Muscle layer of colon (tissue), 2 donors: ENCODE measurements around the gene DSCAM.
A peak's percentile ranks its signal among the peaks of the same experiment; 100 is the strongest.

ENCODE experiments used
- H3K27ac ChIP-seq: one replicate; pipeline ENCODE4 v1.7.0; 2013; ENCODE audit warnings: low read depth, mild to moderate bottlenecking, low read length, moderate library complexity
- H3K27me3 ChIP-seq, 2 donors: one replicate each; pipeline ENCODE4 v1.7.0; 2013; ENCODE audit warnings: low read length in 2 of 2, mild to moderate bottlenecking in 2 of 2; ENCODE audit not compliant: insufficient read depth in 2 of 2, control insufficient read depth in 1 of 2
- H3K36me3 ChIP-seq: one replicate; pipeline ENCODE4 v1.7.0; 2013; ENCODE audit warnings: mild to moderate bottlenecking, low read length; ENCODE audit not compliant: insufficient read depth
- H3K4me1 ChIP-seq: one replicate; pipeline ENCODE4 v1.7.0; 2013; ENCODE audit warnings: mild to moderate bottlenecking, low read length; ENCODE audit not compliant: insufficient read depth
- H3K4me3 ChIP-seq, 2 donors: one replicate each; pipeline ENCODE4 v1.7.0; 2013; ENCODE audit warnings: low read length in 2 of 2, low read depth in 1 of 2, mild to moderate bottlenecking in 1 of 2, moderate library complexity in 1 of 2
- H3K9ac ChIP-seq: one replicate; pipeline ENCODE4 v1.7.0; 2013; ENCODE audit warnings: low read length
- H3K9me3 ChIP-seq: one replicate; pipeline ENCODE4 v1.7.0; 2013; ENCODE audit warnings: mild to moderate bottlenecking, low read length
- donor health status: abdominal sarcoma.
- donor health status: Adenocarcinoma of cecum.

DSCAM gene

DNA sequence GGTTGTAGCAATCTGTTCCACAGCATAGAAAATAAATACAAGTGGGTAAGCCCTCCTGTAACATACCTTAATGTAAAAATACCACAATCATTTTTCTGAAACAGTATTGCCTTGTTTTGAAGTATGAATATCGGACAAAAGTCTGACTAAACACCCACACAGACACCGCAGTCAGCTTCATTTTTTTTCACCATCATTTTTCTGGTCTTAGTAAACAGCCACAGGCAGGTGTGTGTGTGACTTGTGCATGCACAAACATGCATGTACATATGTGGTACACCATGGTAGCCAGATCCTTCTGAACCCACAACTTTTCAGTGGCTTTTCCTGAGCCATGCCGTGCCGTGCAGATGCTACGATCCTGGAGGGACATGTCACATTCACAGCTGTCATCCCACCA, 718.1 kb downstream of the DSCAM start:
- Histone ChIP-seq H3K27me3 (no peaks in the 10 kb centered on the region), H3K27ac (no peak overlapping the region), H3K4me1 (no peaks in the 10 kb centered on the region), H3K4me3 (no peak overlapping the region), H3K9ac (no peak overlapping the region), H3K36me3 (no peaks in the 10 kb centered on the region), H3K9me3 (peaks cover 6% of the 10 kb centered on the region)

DNA sequence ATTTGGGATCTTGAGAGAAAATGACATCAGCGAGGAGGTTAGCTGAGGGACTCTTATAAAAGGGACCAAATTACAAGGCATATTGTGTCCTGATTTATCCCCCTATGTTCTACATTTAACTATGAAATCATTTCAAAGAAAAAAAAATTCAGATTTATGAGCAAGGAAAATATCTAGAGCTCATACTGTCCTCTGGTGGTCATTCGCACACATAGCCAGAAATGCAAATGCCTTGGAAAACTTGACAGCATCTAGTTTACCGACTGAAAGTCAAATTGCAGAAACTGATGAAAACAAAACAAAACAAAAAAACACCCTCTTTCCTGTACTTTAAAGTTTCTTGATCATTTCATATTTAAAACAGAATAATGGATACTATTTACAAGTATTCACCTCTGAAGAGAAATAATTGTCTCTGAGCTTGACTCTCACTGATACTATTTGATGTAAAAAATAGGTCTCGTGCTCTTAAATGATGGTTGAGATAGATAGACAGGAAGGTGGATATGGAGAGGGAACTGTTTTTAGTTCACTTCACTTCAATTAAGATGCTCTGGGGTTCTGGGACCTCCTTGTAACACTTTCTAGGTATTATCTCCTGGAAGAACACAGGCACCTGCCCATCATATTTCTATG, 725.9 kb downstream of the DSCAM start:
- H3K9me3 ChIP-seq = no peaks in the 10 kb centered on the region
- no peaks in the 10 kb centered on the region for H3K36me3 ChIP-seq
- no peak overlapping the region for H3K27ac ChIP-seq
- peaks cover 8% of the 10 kb centered on the region for H3K4me1 ChIP-seq
- no peak overlapping the region for H3K4me3 ChIP-seq
- H3K9ac ChIP-seq = no peak overlapping the region
- no peaks in the 10 kb centered on the region for H3K27me3 ChIP-seq

DNA sequence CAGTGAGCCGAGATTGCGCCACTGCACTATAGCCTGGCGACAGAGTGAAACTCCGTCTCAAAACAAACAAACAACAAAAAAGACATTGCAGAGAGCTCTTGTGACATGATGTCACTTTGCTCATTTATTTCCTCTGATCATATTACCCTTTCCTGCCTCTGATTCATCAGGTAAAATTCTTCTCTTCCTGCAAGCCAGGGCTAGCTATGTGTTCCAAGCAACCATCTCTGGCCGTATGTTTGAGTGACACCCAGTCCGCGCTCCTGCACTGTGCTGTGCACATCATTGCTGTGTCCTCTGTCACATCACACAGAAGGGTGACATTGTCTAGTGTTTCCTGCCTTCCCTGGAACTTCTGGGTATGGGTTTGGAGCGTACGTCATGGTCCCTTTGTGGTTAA, 728.4 kb downstream of the DSCAM start:
- no peak overlapping the region for H3K4me3 ChIP-seq
- H3K4me1 ChIP-seq = peaks cover 8% of the 10 kb centered on the region
- H3K27me3 ChIP-seq = no peaks in the 10 kb centered on the region
- no peak overlapping the region for H3K9ac ChIP-seq
- no peak overlapping the region for H3K27ac ChIP-seq
- no peaks in the 10 kb centered on the region for H3K36me3 ChIP-seq
- H3K9me3 ChIP-seq = no peaks in the 10 kb centered on the region

DNA sequence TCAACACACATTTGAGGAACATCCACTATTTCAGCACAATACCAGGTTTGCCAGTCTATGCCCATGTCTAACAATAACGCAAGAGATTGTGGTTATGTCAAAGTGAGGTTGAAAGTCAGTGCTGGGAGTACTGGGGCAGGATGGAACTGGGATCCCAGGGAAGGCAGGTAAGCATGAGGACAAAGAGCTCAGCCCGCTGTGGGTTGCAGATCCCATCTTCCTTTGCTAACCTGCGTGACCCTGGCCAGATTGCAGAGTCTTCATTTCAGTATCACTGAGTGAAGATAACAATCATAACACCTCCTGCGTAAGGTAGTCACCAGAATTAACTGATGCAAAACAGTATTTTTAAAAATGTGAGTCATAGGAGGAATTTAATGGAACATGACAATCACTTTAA, 729.7 kb downstream of the DSCAM start:
- no peaks in the 10 kb centered on the region for H3K36me3 ChIP-seq
- H3K27ac ChIP-seq = no peak overlapping the region
- H3K4me1 ChIP-seq = peaks cover 8% of the 10 kb centered on the region
- H3K9me3 ChIP-seq = no peaks in the 10 kb centered on the region
- H3K27me3 ChIP-seq = no peaks in the 10 kb centered on the region
- no peak overlapping the region for H3K9ac ChIP-seq
- H3K4me3 ChIP-seq = no peak overlapping the region

DNA sequence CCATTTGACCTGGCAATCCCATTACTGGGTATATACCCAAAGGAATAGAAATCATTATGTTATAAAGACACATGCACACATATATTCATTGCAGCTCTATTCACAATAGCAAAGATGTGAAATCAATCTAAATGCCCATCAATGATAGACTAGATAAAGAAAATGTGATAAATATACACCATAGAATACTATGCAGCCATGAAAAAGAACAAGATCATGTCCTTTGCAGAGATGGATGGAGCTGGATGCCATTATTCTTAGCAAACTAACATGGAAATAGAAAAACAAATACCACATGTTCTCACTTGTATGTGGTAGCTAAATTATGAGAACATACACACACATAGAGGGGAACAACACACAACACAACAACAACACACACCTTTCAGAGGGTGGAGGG, 731.2 kb downstream of the DSCAM start:
- Histone ChIP-seq H3K9me3 (no peaks in the 10 kb centered on the region), H3K36me3 (no peaks in the 10 kb centered on the region), H3K27me3 (no peaks in the 10 kb centered on the region), H3K27ac (no peak overlapping the region), H3K4me3 (no peak overlapping the region), H3K9ac (no peak overlapping the region), H3K4me1 (peaks cover 6% of the 10 kb centered on the region)

DNA sequence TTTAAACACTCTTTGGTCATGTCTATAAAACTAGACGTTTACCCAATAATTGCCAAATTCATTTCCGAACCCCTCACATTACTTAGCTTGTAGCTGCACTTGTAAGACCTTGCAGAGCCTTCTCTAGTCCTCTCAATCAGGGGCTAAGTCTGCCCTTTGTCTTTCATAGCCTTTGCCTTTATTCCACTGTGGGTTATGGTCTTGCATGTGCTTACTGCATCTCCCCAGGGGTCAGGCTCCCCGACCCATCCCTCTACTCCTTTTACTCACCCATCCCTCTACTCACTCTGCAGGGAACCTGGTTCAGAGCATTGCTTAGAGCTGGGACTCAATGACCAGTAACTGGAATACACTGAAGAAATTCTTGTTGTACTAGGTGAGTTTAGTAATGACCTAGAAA, 744.3 kb downstream of the DSCAM start:
- no peaks in the 10 kb centered on the region for H3K36me3 ChIP-seq
- no peak overlapping the region for H3K9ac ChIP-seq
- no peaks in the 10 kb centered on the region for H3K9me3 ChIP-seq
- H3K4me1 ChIP-seq = no peaks in the 10 kb centered on the region
- no peak overlapping the region for H3K27ac ChIP-seq
- no peak overlapping the region for H3K4me3 ChIP-seq
- no peaks in the 10 kb centered on the region for H3K27me3 ChIP-seq

DNA sequence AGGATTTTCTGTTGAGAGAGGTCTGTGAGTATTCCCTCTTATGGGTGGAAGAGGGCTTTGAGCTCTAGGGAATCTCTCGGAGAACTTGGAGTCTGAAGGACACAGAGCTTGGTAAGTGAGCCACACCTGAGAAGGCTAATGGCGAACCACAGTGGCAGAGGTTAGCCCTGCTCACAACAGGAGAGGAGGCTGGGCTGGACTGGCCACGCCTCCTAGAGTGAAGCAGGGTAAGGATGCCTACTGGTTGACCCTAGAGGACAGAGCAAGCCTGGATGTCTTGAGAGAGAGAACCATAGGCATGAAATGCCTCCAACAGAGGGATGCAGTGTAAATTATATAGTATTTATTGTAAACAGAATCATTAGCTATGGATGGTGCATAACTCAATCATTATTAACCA, 747.1 kb downstream of the DSCAM start:
- Histone ChIP-seq H3K4me3 (no peak overlapping the region), H3K36me3 (no peaks in the 10 kb centered on the region), H3K4me1 (no peaks in the 10 kb centered on the region), H3K27ac (no peak overlapping the region), H3K9ac (no peak overlapping the region), H3K9me3 (no peaks in the 10 kb centered on the region), H3K27me3 (no peaks in the 10 kb centered on the region)

DNA sequence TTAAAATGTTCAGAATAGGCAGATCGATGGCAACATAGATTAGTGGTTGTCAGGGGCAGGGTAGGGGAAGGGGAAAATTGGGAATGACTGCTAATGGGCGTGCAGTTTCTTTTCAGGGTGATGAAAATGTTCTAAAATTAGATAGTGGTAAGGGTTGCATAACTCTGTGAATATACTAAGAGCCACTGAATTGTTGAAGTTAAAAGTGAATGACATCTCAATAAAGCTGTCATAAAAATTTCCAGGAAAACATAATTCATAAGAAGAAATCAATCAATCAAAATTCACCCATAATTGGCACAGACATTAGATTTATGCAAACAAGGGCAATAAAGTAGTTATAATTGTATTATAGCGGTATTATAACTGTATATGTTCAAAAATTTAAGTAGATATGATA, 751.5 kb downstream of the DSCAM start:
- H3K27me3 ChIP-seq = no peaks in the 10 kb centered on the region
- no peaks in the 10 kb centered on the region for H3K36me3 ChIP-seq
- no peak overlapping the region for H3K27ac ChIP-seq
- H3K9ac ChIP-seq = no peak overlapping the region
- no peaks in the 10 kb centered on the region for H3K9me3 ChIP-seq
- H3K4me1 ChIP-seq = no peaks in the 10 kb centered on the region
- H3K4me3 ChIP-seq = no peak overlapping the region

DNA sequence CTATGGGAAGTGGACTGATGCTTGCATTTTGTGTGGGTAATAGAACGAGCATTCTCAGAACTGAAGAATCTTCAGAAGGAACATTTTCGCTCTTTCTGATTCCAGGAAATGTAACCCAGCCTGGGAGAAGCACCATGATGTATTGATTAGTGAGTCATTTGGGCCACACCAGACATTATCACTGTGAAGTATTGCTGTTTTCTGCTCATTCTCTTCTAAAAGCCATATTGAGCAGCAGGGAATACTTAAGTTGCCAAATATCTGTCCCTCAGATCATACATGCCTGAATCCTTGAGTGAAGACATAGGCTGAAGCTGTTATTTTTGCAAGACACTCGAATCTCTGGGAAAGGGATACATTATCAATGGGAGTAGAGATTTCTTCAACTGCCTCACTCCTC, 766.6 kb downstream of the DSCAM start:
- H3K4me3 ChIP-seq = no peak overlapping the region
- no peaks in the 10 kb centered on the region for H3K36me3 ChIP-seq
- no peaks in the 10 kb centered on the region for H3K4me1 ChIP-seq
- no peaks in the 10 kb centered on the region for H3K27me3 ChIP-seq
- no peak overlapping the region for H3K27ac ChIP-seq
- H3K9me3 ChIP-seq = no peaks in the 10 kb centered on the region
- no peak overlapping the region for H3K9ac ChIP-seq

DNA sequence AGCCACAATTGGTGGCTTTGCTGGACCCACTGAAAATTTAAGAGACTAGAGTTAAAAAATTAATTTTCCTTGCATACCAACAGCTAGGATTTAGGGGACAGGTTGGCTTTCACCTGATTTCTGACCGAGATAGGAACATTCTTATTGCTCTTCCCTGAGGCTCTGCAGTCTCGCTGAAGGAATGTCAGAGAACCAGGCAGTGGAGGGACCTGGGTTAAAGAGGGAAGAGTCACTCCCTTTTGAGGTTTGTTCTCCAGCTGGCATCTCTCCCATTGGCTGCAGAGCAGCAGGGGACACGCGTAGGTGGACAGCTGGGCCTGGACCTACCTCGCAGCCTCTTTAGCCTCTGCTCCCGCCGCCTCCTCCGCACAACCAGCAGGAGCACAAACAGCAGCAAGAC, 772.2 kb downstream of the DSCAM start:
- Histone ChIP-seq H3K4me3 (no peak overlapping the region), H3K4me1 (peaks cover 5% of the 10 kb centered on the region), H3K36me3 (no peaks in the 10 kb centered on the region), H3K27me3 (no peaks in the 10 kb centered on the region), H3K27ac (no peak overlapping the region), H3K9ac (no peak overlapping the region), H3K9me3 (no peaks in the 10 kb centered on the region)

DNA sequence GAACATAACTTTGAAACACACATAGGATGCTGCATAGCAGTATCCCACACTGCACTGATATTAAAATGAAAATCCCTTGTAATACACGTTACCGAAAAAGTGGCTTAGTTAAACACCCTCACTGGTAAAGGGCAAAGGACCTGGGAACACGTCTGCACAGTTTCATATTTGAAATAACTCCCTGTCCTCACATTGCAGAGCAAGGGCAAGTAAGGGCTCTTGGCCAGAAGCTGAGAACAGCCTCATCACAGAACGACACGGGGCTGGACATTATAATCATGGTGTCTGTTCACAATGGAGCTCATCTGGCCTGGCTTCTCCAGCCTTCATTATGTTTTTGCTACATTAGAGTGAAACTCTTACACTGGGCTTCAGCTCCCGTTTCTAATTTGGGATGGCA, 772.8 kb downstream of the DSCAM start:
- no peak overlapping the region for H3K9ac ChIP-seq
- no peaks in the 10 kb centered on the region for H3K27me3 ChIP-seq
- peaks cover 5% of the 10 kb centered on the region for H3K4me1 ChIP-seq
- H3K36me3 ChIP-seq = no peaks in the 10 kb centered on the region
- no peaks in the 10 kb centered on the region for H3K9me3 ChIP-seq
- no peak overlapping the region for H3K4me3 ChIP-seq
- H3K27ac ChIP-seq = no peak overlapping the region

DNA sequence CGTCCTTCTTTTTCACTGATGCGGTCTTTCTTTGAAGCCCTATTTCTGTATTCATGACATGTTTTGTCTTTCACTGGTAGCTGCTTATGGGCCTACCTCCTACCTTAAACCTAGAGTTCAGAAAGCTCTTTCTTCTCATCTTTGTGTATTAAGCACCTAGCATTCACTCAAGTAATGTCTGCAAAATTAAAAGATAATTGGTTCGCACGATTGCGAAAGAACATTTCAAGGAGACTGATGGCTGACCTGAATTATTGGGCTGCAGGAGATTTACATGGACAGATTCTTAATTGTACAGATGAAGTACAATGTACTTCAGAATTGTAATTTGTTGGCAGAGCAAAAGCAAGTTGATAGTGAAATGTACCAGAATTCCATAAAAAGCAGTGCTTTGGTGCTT, 773.3 kb downstream of the DSCAM start:
- peak overlapping the region; percentile 37 for H3K27ac ChIP-seq
- no peaks in the 10 kb centered on the region for H3K9me3 ChIP-seq
- no peak overlapping the region for H3K9ac ChIP-seq
- no peaks in the 10 kb centered on the region for H3K27me3 ChIP-seq
- no peaks in the 10 kb centered on the region for H3K36me3 ChIP-seq
- no peak overlapping the region for H3K4me3 ChIP-seq
- H3K4me1 ChIP-seq = peaks cover 5% of the 10 kb centered on the region
